Stimulated activated CD8-positive, alpha-beta memory T cell treated with anti-CD3 and anti-CD28 coated beads, Interleukin-4, amount 100 ng/mL, for 24 hours (primary cell): ENCODE results near the gene TRIM32.
A peak's percentile ranks its signal among the peaks of the same experiment; 100 is the strongest.

Experiments
- DNase-seq: peaks from one replicate; pipeline ENCODE4 v3.0.0-alpha.2; 2020; ENCODE audit warnings: low read depth

Gene TRIM32

DNA sequence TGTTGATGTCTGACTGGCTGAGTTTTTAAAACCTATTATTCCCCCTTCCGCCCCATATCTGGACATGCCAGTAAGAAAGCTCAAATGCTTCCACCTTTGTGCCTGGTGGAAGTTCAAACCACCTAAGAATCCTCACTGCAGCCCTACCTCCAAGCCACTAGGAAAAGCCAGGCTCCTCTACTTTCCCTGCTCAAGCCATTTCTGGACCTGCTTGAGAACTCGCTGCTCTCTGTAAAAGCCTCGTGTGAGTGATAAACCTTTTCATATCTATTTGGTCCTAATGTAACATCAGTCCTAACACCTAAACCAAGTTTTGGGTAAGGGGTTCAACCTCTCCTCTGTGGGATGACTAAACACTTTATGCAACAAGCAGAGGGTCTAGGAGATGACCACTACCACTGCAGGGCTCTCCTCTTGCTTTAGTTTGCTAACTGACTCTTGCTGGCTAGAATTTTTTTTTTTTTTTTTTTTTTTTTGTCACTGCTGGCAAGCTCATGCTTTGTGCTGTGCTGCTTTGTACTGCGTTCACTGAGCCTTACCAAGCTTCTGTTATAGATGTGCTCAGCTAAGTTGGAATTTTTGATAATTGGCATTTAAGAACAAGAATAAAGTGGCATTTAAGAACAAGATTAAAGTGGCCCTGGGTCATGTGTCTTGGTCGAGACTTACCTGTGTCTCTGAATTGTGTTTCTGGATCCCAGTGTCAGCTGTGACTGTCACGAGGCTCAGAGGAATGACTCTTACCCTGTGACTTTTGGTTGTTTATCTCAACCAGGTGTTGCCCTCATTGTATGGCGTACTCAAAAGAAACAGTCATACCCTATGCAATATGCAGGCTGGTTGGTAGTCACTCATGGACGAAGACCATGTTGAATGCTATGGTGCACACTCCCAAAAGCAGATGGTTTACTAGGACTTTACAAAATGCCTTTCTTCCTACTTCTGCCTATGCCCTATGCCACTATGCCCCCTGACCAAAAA, 19.5 kb downstream of the TRIM32 start:
- DNase-seq, result no peak

- DNase-seq, result no peak
Observed at GRCh38 chr9:116712781-116713180, 25.7 kb downstream of the TRIM32 start.

- no peak for DNase-seq
Observed at GRCh38 chr9:116713271-116713670, 26.2 kb downstream of the TRIM32 start.

- DNase-seq, result no peak
Observed at GRCh38 chr9:116715751-116716150, 28.6 kb downstream of the TRIM32 start.

DNA sequence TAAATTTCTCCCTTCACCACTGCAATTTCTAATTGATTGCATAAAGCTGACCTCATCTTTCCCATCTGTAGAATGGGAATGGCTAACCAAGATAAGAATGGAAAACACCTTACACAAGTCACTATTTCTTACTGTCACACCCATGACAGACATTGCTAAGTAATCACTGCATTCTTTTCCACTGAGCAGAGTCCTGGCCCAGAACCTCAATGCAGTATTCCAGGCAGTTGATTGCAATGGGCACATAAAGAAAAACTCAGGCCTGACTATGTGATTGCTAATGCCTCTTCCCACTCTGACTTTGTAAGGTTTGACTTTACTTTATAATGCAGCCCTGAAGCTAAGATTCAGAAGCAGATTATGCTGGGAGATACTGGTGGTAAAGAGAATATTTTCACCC, 29.3 kb downstream of the TRIM32 start:
- no peak for DNase-seq

DNA sequence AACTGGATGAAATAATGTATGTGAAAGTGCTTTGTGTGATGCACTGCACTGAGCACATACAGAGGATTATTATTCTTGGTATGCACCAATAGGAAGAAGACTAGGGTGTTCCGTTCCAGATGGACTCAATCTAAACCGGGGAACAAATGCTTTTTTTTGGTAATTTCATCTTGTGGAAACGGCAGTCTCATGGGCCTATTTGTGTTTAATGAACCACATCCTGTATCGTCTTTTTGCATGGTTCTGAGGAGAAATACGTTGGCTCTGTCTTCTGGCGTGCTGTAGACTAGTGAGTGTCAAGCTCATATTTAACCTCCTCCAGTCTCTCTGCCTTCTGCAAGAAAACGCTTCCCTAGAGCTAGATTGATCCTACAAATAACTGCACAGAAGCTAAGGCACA, 30.0 kb downstream of the TRIM32 start:
- no peak for DNase-seq

- no peak for DNase-seq
Observed at GRCh38 chr9:116718111-116718510, 31.0 kb downstream of the TRIM32 start.

- no peak for DNase-seq
Observed at GRCh38 chr9:116720111-116720510, 33.0 kb downstream of the TRIM32 start.

- no peak for DNase-seq
Observed at GRCh38 chr9:116721411-116721810, 34.3 kb downstream of the TRIM32 start.

DNA sequence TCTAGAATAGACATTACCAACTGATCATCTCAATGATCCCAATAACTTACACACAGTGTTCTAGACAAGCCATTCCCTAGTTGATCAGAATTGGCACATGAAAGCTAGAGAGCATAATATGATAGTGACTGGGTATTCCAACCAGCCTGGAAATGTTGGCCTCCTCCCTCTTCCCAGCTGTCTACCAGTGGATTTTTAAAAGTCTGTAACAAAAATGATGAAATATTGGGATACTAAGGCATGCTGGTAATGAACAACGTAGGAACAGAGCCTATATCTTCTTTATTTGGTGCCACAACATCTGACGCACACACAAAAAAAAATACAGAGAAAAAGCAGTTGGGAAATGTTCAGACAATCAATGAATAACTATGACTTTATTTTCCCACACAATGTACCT, 34.8 kb downstream of the TRIM32 start:
- no peak for DNase-seq

DNA sequence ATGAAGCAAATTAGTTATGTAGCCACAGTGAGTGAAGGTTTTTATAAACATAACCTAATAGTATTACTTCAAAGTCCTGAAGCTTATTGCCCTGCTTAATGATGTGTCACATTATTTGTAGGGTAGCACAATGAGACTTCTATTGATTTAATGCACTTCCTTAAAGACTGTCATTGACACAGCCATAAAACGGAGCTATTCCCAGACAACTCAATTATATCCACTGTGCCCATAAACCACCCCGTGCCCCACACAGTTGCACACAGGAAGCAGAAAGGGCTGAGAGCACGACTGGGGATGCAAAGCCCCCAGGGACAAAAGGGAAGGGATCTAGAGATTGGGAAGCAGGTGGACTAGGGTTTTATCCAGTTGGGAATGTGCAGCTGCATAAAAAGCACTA, 37.0 kb downstream of the TRIM32 start:
- no peak for DNase-seq

GRCh38 chr9:116726602-116727001, 39.5 kb downstream of the TRIM32 start:
- DNase-seq, result no peak

GRCh38 chr9:116733010-116733641, 46.0 kb downstream of the TRIM32 start:
- no peak for DNase-seq

DNA sequence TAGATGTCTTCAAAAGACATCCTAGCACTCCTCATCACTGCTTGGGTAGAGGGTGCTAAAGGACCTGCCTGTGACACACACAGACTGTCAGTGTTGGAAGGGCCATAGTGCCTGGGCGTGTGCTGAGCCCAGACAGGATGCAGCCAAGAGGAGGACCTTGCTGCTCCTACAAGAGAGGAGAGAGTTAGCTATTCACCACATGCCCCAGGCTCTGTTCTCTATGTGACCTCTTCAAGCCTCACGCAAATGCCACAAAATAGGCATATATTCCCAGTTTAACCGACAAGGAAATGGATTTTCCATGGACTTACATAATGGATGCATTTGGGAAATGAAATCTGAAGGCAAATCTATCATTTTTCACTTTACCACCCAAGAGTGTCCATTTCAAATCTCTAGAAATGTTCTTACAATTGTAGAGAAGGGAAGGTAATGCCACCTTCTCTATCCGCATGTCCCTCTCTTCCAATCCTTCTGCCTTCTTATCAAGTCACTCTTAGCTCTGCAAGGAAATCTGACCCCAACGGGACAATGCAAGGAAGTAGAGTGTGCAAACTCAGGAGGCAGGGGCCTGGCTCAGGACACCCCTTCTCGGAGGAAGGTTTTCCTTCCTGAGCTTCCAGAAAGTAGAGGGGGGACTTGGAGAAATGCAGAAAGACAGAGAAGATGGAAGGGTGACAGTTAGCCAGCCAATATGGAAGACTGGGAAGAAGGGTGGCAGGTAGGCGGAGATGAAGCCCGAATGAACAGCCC, 49.5 kb downstream of the TRIM32 start:
- no peak for DNase-seq

DNA sequence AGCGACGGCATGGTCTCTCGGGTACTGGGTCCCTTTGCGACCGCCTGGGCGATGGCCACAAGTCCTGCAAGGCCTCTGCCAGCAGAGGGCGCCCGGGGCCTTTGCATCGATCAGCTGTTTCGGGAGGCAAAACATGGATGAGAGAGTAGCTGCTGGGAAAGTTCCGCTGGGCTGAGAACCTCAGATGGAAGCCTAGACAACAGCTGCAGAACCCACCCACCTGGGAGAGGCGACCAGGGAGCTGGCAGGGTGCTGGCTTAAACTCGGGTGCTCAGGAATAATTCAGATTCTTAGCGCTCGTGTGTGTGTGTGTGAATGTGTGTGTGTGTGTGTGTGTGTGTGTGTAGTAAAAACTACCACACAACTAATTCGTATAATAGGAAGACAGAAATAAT, 50.0 kb downstream of the TRIM32 start:
- peak; percentile 16 for DNase-seq

DNA sequence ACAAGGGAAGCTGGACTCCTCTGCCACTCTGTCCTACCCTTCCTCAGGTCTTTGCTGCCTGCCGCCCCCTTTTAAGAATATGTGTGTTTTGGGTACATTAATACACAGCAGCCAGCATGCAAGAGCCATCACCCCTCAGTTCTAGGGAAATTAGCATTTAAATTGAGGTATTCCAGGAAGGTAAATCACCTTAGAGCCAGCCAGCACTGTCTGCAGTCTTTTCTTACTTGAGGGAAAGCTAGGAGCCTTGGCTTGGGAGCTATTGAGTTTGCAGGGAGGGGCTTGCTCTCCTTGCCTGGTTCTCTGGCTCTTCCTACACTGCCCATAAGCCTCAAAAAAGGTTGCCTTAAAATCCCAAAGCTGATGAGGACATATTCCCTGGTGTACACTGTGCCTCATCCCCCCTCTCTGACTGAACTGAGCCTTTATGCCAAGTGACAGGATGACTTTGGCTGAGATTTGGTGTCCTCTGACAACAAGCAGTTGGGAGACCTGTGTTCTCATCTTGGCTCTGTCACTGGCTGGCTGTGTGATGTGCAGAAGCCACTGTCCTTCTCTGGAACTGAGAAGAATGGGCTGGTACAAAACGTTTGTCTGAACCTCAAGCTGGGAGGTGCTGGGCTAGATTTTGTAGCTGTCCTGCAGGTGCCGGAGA, 54.1 kb downstream of the TRIM32 start:
- DNase-seq, result no peak

- no peak for DNase-seq
Observed at GRCh38 chr9:116741742-116742141, 54.6 kb downstream of the TRIM32 start.

GRCh38 chr9:116749176-116749575, 62.1 kb downstream of the TRIM32 start:
- DNase-seq, result no peak

GRCh38 chr9:116749772-116750171, 62.7 kb downstream of the TRIM32 start:
- no peak for DNase-seq

- no peak for DNase-seq
Observed at GRCh38 chr9:116750510-116750909, 63.4 kb downstream of the TRIM32 start.
